Heart left ventricle (tissue), 16 donors: Measurements from ENCODE around the gene INPP4B. TPM values are rescaled to one million over a fixed set of nuclear protein-coding genes. Genes with fewer than 3 reads are reported as not detected.
A peak's percentile ranks its signal among the peaks of the same experiment; 100 is the strongest.

Experiments
- ATAC-seq, 4 donors: fragments of 200-7000 bp; cut with Tn5 transposase; one replicate each; pipeline ENCODE4 v1.9.1; 2020 to 2022; ENCODE audit warnings: moderate library complexity in 4 of 4, mild to moderate bottlenecking in 3 of 4, moderate number of reproducible peaks in 1 of 4
- DNase-seq, 5 donors: peaks; one replicate each; pipeline ENCODE4 v3.0.0-alpha.2; 2020
- H3K27ac ChIP-seq, 12 donors: fragments of 200-600 bp; sonication (generic) in 4 of 12; one replicate each; pipeline versions ENCODE4 v1.5.0 to v1.8.0; 2016 to 2022; ENCODE audit warnings: mild to moderate bottlenecking in 2 of 12
- H3K27me3 ChIP-seq, 9 donors: fragments of 200-600 bp; sonication (generic) in 2 of 9; one replicate each; pipeline versions ENCODE4 v1.5.1 to v1.8.0; 2016 to 2022; ENCODE audit warnings: mild to moderate bottlenecking in 3 of 9
- H3K36me3 ChIP-seq, 9 donors: fragments of 200-600 bp; sonication (generic) in 2 of 9; one replicate each; pipeline versions ENCODE4 v1.5.0 to v1.8.0; 2018 to 2022; ENCODE audit warnings: mild to moderate bottlenecking in 2 of 9
- H3K4me1 ChIP-seq, 12 donors: fragments of 200-600 bp; sonication (generic) in 4 of 12; one replicate each; pipeline versions ENCODE4 v1.5.0 to v1.8.0; 2016 to 2022; ENCODE audit warnings: mild to moderate bottlenecking in 3 of 12
- H3K4me3 ChIP-seq, 12 donors: fragments of 200-600 bp; sonication (generic) in 4 of 12; one replicate each; pipeline versions ENCODE4 v1.5.0 to v1.8.0; 2017 to 2022; ENCODE audit warnings: mild to moderate bottlenecking in 9 of 12, moderate library complexity in 4 of 12
- H3K9me3 ChIP-seq, 12 donors: fragments of 200-600 bp; sonication (generic) in 4 of 12; one replicate each; pipeline versions ENCODE4 v1.5.0 to v1.8.0; 2016 to 2022; ENCODE audit warnings: mild to moderate bottlenecking in 1 of 12
- POLR2A ChIP-seq, 2 donors: fragments of 450-650 bp; IDR thresholded peaks; one replicate each; pipeline ENCODE4 v1.6.1; 2017; ENCODE audit warnings: antibody characterized with exemption in 2 of 2, mild to moderate bottlenecking in 2 of 2, moderate library complexity in 2 of 2
- WGBS, 4 donors: extraction: QIAGEN DNeasy Blood & Tissue Kit in 2 of 4; methylation state at CpG; one replicate each; pipeline versions ENCODE4 v1.1.5 to v1.1.7; 2013 to 2018; 5-methylcytosine and 5-hydroxymethylcytosine counted together
- intact Hi-C, 10 donors: fragments of 100-400 bp; cut with DNase I; formaldehyde crosslinking; loops; one replicate each; pipeline versions ENCODE4 v1.11.1 to v1.14.2; 2022
- polyA plus RNA-seq, 2 donors: library from polyadenylated mRNA; stranded (reverse); fragments of 200-250 nt; gene quantifications; one replicate each; pipeline ENCODE4 v1.2.3, GENCODE V29; 2013
- total RNA-seq, 9 donors: library from RNA; depleted of rRNA in 2 of 9; stranded (reverse); fragments of >200 nt in 2 of 9; fragmentation: NEBNext Ultra II Directional in 3 of 9; extraction: Animal tissue kit (Norgen Biotek cat#: 25700) in 3 of 9; gene quantifications; one replicate each; pipeline versions ENCODE4 v1.1.0 to v1.2.4, GENCODE V29; 2016 to 2023
- TF ChIP-seq, protein P1 (sequence below), 12 donors: fragments of 200-600 bp; sonication (generic) in 4 of 12; IDR thresholded peaks; one replicate each; pipeline versions ENCODE4 v1.5.0 to v1.8.0; 2018 to 2022; ENCODE audit warnings: antibody characterized with exemption in 12 of 12, mild to moderate bottlenecking in 5 of 12
- donor health status: ischemic (EF 13 %, LVEDD 7.1; RV severe dilation, severe dysfunction).
- donor health status: healthy with polysubstance abuse.
- donor health status: DM: no; HTN: yes; CAD: no.
- donor health status: DM: no; HTN: no; CAD: no.
- donor health status: ischemic (EF 25% LVEDD 6.9; RV normal size, moderate dysfunction).
- donor health status: ischemic (EF 25% LVEDD 5.7; RV mildly dilated, moderate dysfunction).
- donor health status: healthy.
- donor health status: DM: yes; HTN: yes; CAD: no.
- donor health status: ischemic (EF 35%, LVEDD 5.7; RV mildly dilated, moderate dysfunction).
- donor health status: nonischemic (EF 11% LVEDD 7.7; RV severe dilation, severe dysfunction).
- donor health status: DM: yes; HTN: yes; CAD: no.
- donor health status: PGD.
- donor health status: ischemic (EF 29% LVEDD 5.4; RV normal size, mild dysfunction).
- donor health status: nonischemic (EF 23%, LVEDD 6.1; RV moderate dilation, normal function).

INPP4B gene
- total and polyA plus RNA-seq, 11 donors = 5.5 to 128 (median 39.1) TPM

DNA sequence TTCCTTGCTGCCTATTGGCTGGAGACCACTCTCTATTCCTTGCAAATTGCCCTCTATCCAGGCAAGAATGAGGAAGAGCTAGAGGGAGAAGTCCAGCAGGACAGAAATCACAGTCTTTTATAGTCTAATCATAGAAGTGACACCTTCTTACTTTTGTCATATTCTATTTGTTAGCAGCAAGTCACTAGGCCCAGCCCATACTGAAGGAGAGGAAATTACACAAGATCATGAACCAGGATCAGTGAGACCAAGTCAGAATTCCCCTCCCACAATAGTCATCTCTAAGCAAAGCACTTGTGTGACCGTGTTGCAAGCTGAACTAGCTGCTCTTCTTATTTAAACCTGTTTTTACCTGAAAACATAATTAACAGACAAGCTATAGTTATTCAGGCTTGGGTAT is 317.7 kb downstream of the INPP4B start:
- TF ChIP-seq, protein P1, sequence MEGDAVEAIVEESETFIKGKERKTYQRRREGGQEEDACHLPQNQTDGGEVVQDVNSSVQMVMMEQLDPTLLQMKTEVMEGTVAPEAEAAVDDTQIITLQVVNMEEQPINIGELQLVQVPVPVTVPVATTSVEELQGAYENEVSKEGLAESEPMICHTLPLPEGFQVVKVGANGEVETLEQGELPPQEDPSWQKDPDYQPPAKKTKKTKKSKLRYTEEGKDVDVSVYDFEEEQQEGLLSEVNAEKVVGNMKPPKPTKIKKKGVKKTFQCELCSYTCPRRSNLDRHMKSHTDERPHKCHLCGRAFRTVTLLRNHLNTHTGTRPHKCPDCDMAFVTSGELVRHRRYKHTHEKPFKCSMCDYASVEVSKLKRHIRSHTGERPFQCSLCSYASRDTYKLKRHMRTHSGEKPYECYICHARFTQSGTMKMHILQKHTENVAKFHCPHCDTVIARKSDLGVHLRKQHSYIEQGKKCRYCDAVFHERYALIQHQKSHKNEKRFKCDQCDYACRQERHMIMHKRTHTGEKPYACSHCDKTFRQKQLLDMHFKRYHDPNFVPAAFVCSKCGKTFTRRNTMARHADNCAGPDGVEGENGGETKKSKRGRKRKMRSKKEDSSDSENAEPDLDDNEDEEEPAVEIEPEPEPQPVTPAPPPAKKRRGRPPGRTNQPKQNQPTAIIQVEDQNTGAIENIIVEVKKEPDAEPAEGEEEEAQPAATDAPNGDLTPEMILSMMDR (IDR thresholded peaks at IDR 0.05) = no peak
- no peak for TF ChIP-seq POLR2A (IDR thresholded peaks at IDR 0.05)
- no peak for DNase-seq
- ATAC-seq = no peak
- Histone ChIP-seq H3K4me3 (no peak overlapping the region), H3K4me1 (peaks cover 0 to 3% (median 0%) of the 10 kb centered on the region in 12 donors), H3K27me3 (no peaks in the 10 kb centered on the region), H3K9me3 (peaks cover 0 to 6% (median 0%) of the 10 kb centered on the region in 12 donors), H3K36me3 (no peaks in the 10 kb centered on the region), H3K27ac (no peak overlapping the region)
- 78 to 82% (median 80%) methylated on average over 1 of the region's 1 CpG for WGBS, 4 donors
- intact Hi-C loops = no loop called here

DNA sequence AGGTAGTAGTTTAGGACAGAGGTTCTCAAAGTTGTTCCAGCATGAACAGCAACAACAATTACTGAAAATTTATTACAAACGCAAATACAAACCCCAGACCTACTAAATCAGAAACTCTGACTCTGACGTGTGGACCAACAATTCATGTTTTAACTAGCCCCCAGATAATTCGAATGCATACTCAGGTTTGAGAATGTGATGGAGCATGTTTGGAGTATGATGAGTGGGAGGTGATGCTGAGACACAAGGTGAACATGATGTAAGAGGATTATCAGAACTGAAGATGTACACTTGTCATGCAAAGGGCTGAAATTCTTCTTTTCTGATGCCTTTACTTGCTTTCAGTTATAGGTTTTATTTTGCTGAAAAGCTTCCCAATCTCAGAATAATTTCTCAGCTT is 323.0 kb downstream of the INPP4B start:
- H3K4me3 ChIP-seq = no peak overlapping the region
- intact Hi-C loops = no loop called here
- peaks cover 0 to 2% (median 0%) of the 10 kb centered on the region in 12 donors for H3K4me1 ChIP-seq
- no peak overlapping the region for H3K27ac ChIP-seq
- ATAC-seq (no peak), DNase-seq (no peak)
- peaks cover 0 to 3% (median 0%) of the 10 kb centered on the region in 12 donors for H3K9me3 ChIP-seq
- no peak for TF ChIP-seq POLR2A (IDR thresholded peaks at IDR 0.05)
- TF ChIP-seq, protein P1 (IDR thresholded peaks at IDR 0.05) = no peak
- no peaks in the 10 kb centered on the region for H3K36me3 ChIP-seq
- H3K27me3 ChIP-seq = no peaks in the 10 kb centered on the region
- 81 to 85% (median 82%) methylated on average over 3 of the region's 3 CpGs for WGBS, 4 donors

DNA sequence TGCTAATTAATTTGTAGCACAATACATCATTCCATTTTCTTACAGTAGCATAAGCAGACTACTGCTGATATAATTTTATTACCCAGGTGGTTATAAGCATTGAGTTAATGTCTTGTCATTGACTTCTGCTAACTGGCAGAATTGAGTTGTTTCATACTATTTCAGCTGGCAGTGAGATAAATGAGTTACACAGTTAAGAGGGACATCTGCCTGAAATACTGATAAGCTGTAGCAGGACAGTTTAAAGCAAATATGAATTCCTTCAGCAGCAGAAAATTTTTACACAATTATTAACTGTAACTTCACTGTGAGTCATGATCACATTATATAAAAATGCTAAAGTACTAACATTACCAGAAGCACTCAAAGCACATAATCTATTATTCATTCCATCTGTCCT is 326.8 kb downstream of the INPP4B start:
- intact Hi-C loops = no loop called here
- Histone ChIP-seq H3K9me3 (no peaks in the 10 kb centered on the region), H3K27ac (no peak overlapping the region), H3K4me1 (peaks cover 0 to 25% (median 13%) of the 10 kb centered on the region in 12 donors), H3K27me3 (no peaks in the 10 kb centered on the region), H3K4me3 (no peak overlapping the region), H3K36me3 (no peaks in the 10 kb centered on the region)
- ATAC-seq = no peak
- DNase-seq = no peak
- TF ChIP-seq, protein P1 (IDR thresholded peaks at IDR 0.05) = no peak
- TF ChIP-seq POLR2A (IDR thresholded peaks at IDR 0.05) = no peak

DNA sequence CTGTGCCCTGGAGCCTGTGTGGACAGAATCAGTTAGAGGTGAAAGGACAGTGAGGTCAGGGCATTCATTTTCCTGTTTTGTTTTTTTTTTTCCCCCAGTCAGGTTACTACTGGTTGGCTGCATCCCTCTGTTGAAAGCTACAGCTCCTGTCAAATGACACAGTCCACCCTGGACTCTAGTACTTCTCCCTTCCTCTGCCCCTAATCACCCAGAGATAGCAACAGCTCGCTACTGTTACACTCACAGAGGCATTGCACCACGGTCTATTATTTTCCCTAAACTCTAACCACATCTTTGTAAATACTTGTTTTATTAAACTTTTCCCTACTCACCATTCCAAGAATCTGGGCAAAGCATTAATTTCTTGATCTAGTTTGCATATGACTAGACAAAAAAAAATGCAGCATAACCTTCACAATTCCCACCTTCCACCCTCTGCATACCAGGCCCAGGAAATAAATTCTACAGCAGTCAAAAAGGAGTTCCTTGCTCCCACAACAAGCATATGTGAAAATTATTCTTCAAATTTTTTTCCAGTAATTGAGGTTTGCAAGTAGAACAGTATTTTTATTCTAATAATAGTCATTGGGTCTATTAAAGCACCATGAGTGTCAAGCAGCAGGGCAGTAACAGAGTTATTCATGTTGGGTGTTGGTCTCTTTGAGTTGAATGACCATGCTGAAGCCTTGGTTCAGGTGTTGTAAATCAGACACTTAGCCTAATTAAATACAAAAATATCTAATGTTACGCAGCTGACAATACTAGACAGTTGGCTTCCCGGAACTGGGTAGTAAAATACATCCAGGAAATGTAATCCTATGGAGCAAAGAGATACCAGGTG is 329.2 kb downstream of the INPP4B start:
- Histone ChIP-seq H3K4me3 (no peak overlapping the region), H3K27me3 (no peaks in the 10 kb centered on the region), H3K4me1 (peaks cover 0 to 25% (median 13%) of the 10 kb centered on the region in 12 donors), H3K9me3 (no peaks in the 10 kb centered on the region), H3K27ac (peak overlapping the region in 10 of 12 donors; percentile 15 to 72 (median 54)), H3K36me3 (no peaks in the 10 kb centered on the region)
- ATAC-seq (peak; percentile 95 to 99 (median 98)), DNase-seq (peak in 2 of 5 donors; percentile 16 to 28)
- WGBS, 4 donors = 56 to 58% (median 57%) methylated on average over 4 of the region's 4 CpGs
- intact Hi-C loops = no loop called here
- TF ChIP-seq, protein P1 (IDR thresholded peaks at IDR 0.05) = no peak
- TF ChIP-seq POLR2A (IDR thresholded peaks at IDR 0.05) = no peak
